Left colon (tissue), 2 donors: ENCODE results near the gene NDUFA8. TPM values are rescaled to one million over a fixed set of nuclear protein-coding genes. Genes with fewer than 3 reads are reported as not detected.

Experiments used
- ATAC-seq: fragments of 200-7000 bp; cut with Tn5 transposase; one replicate; pipeline ENCODE4 v1.9.1; 2020; ENCODE audit warnings: mild to moderate bottlenecking, moderate library complexity
- DNase-seq, 2 donors: peaks; one replicate each; pipeline ENCODE4 v3.0.0-alpha.2; 2020
- intact Hi-C, 2 donors: fragments of 100-400 bp; cut with DNase I in 1 of 2; cut with micrococcal nuclease in 1 of 2; formaldehyde crosslinking; loops; one replicate each; pipeline versions ENCODE4 v1.11.2 to v1.14.0; 2022; cut with DNase I, micrococcal nuclease
- total RNA-seq, 2 donors: library from RNA; stranded (reverse); fragmentation: NEBNext Ultra II Directional; extraction: Animal tissue kit (Norgen Biotek cat#: 25700); gene quantifications; one replicate each; pipeline ENCODE4 v1.2.1, GENCODE V29; 2021
- donor health status: DM: no; HTN: no; CAD: no.
- donor health status: DM: yes; HTN: yes; CAD: no.

NDUFA8 gene
- total RNA-seq, 2 donors from 2014 or later: 75.3 to 78.9 TPM

DNA sequence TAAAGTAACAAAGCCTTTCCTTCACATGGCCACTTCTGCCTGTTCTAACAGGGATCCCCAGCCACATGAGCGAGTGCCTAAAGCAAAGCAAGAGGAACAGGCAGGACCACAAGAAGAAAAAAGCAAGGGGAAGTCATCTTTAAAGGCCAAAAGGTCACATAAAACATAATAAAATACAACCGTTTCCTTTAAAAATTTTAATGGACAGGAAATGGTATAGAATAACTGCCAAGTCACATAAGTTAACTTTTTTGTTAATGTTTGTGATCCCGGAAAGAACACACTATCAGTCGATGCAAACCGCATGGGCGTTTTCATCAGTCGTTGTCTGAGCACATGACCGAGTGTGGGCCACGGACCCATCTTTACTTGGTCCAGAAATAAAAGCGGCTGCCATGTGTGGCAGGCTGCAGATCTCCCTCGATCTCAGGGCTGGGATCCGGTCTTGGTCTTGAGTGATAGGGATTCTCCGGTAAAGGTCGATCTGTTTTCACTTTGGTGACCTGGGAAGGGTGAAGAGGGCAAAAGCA lies 15.6 kb downstream of the NDUFA8 start:
- intact Hi-C loops: no loop called here
- no peak for ATAC-seq
- DNase-seq: no peak

DNA sequence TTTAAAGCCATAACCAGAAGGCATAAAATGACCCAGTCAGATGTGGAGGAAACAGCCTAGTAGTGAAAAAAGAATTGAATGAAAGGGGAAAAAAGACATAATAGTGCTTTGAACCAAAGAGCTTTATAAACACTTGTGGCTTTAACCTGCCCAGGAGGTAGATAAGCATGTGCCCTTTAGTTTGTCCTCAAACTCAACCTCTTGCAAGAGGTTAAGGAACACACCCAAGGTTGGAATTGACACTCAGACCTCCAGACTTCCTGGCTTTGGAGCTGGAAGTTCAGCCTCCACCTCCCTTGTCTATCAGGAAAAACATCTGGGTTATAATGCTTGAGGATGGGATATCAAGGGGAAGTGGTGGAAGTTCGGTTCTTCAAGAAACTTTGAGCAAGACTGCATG lies 16.3 kb downstream of the NDUFA8 start:
- no peak for ATAC-seq
- no peak for DNase-seq
- intact Hi-C loops: no loop called here

DNA sequence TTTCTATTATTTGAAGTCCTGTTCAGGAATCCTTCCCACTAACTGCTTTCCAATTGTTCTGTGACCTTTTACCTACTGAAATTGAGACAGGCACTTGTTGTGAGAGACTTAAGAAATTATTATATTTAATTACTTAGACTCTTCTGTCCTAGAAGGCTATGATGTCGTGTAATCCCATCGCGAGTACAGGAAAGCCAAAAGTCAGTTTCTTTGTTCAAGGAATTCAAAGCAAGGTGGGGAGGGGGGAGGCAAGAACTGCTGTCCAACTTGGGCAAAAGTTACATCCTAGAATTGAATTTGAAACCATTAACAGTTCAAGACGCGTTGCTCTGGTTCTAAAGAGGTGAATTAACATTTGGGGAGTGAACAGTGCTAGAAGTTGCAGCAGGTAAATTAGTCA lies 17.9 kb downstream of the NDUFA8 start:
- intact Hi-C loops: no loop called here
- DNase-seq: no peak
- no peak for ATAC-seq

DNA sequence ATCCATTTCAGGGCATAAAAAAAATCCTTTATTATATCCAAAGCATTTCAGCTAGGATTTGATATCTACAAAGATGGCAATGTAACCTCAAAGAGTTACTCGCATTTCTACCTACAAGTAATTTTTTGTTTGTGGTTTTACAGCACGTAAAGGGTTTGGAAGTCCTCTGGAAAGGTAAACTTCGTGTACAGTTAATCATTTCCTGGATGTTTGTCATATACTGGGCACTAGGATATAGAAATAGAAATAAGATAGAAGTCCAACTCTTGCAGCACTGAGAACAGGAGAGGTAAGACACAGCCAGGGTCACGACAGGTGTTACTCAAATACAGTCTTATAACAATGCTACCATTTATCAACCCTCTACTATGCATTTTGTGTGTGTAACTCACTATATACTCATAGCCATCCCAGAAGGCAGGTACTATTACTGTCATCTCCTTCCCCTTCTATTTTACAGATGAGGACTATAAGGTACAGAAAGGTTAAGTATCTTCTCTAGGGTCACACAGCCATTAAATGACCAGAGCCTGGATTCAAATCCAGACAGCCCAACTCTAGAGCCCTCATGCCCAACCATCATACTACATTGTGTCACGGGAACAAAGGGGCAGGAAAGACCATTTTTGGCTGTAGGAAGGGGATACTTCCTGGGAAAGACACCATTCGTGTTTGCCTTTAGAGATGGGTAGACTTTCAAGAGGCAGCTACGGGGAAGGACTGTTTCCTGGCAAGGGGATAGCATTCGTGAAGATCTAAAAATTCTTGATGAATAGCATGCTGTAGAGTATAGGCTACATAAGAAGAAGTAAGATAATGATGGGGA lies 19.0 kb downstream of the NDUFA8 start:
- ATAC-seq: peak; percentile 83
- intact Hi-C loops: no loop called here

DNA sequence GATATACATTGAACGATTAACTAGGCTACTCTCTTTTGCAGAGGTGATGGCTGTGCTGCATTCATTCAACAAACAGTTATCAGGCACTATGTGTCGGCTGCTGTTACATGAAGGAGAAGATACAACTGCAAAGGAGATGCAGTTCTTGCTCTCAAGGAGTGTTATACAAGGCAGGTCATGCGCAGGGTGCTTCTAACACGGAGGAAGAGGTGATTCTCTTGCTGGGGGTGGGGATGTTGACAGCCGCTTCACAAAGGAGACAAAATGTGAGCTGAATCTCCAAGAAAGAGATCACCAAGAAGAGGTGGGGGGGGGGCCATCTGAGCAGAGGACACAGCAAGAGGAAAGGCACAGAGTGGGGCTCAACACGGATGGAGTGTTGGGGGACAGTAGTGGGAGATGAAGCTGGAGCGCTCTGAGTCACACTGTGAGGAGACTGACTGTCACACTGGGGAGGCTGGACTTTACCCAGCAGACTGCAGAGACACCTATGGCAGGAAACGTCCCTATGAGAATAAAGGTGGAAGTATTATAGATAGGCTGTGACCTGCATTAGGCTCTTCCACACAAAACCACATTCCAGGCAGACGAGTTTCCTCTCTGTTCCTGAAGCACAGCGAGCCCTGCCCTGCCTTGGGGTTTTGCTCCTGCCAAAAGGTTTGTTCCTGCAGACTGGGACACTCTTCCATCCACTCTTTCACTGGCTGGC lies 20.9 kb downstream of the NDUFA8 start:
- no peak for DNase-seq
- peak; percentile 84 for ATAC-seq
- intact Hi-C loops: no loop called here

More for the DNA sequence above, 19.0 kb downstream of the NDUFA8 start:
- DNase-seq: no peak

DNA sequence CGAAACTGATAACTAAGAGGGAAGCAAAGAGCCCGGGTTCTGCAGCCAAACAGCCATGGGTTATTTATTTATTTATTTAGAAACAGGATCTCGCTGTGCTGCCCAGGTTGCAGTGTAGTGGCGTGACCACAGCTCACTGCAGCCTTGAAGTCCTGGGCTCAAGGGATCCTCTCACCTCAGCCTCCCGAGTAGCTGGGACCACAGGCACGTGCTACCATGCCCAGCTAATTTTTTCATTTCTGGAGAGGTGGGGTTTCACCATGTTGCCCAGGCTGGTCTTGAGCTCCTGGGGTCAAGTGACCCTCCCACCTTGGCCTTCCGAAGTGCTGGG lies 24.1 kb downstream of the NDUFA8 start:
- intact Hi-C loops: no loop called here
- ATAC-seq (no peak), DNase-seq (no peak)

DNA sequence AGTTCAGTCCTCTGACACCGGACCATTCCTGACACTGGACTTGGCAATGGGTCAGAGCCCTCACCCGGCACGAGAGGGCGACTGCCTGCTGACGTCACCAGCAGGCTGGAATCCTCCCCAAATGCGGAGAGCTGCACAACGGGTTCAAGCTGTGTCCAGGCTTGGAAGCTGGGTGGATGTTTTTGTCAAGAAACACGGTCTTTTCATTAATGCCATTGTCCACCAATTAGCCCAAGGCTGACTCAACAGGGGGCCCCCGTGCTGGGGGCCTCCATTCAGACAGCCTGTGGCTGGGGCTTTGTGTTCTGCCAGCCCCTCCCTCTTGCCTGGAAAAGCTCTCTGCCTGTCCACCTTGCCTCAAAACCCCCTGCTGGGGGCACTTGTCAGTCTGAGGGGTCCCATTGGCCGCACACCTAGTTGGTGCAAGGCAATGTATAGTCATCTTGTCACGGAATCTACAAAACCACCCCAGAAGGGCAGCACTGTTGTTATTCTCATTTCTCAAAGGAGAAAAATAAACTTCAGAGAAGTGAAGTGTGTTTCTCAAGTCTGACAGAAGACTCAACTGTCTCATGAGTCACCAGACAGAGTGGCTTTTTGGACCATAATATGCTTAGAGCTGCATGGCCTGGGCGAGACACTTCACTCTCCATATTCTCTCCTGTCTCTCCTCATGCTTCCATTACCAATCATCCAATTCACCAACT lies 24.6 kb downstream of the NDUFA8 start:
- ATAC-seq (no peak), DNase-seq (no peak)
- intact Hi-C loops: no loop called here

DNA sequence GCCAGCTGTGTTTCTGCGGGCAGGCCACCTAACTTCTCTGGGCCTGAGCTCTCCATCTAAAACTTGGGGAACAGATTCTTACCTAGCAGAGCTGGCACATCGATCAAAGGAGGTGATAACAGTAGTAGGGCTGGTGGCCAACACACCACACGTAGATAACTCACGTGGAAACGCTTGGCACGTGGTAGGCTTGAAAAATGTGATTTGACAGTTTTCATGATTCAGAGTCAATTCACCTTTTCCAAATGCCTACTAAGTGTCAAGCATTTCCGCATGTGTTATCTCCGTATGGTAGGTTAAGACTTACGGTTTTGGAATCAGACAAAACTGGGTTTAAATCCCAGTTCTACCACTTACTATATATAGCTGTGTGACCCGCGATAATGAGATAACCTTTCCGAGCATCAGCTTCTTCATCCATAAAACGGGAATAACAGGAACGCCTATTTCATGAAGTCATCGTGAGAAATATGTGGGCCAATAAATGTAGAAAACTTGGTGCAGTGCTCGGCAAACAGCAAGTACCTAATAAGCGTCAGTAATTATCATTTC lies 25.5 kb downstream of the NDUFA8 start:
- ATAC-seq (no peak), DNase-seq (no peak)
- intact Hi-C loops: no loop called here

DNA sequence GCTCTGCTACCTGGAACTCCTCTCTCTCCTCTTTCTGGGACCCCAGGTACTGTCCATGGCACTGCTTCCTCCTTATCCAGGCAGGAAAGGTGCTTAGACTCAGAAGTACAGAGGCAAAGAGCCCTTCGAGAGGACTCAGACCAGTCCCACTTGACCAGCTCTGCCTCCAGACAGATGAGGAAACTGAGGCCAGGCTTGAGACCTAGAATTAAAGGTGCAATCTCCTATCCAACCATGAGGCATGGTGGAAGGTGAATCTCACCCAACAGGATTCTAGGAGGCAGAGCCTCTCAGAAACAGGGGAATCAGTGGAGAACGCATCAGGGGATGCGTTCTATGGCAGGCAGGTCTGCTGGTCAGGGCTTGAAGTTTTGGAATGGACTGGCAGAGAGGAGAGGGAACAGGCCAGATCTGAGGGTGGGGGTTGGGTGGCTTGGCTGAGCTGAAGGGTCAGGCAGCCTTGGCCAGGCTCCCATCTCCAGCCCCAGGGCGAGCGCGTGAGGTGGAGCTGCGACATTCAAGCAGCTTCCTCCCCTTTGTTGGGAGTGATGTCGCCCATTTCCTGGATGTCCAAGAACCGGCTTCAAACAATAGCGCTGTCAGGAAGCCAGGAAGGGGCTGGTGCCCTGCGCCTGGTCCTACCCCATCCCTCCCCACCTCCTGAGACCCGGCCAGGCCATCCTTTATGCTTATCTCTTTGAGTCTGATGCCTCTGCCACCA lies 26.2 kb downstream of the NDUFA8 start:
- DNase-seq: no peak
- intact Hi-C loops: no loop called here
- no peak for ATAC-seq

DNA sequence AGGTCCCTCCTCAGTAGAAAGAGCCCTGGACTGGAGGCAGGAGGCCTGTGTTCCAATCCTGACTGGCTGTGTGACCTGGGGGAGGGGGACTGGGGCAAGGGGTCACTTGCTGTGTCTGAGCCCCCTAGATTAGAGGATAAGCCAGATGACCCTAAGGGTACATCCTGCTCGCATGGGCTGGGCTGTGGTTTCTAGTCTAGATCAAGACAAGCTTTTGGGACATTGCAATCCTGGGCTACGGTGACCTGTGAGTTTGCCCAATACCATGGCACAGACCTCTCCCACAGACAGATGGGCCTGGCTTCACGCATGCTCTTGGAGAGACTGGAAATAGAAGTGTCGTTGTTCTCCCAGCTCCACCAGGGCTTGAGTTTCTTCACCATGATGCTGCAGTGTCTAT lies 27.0 kb downstream of the NDUFA8 start:
- intact Hi-C loops: no loop called here
- DNase-seq (no peak), ATAC-seq (no peak)

DNA sequence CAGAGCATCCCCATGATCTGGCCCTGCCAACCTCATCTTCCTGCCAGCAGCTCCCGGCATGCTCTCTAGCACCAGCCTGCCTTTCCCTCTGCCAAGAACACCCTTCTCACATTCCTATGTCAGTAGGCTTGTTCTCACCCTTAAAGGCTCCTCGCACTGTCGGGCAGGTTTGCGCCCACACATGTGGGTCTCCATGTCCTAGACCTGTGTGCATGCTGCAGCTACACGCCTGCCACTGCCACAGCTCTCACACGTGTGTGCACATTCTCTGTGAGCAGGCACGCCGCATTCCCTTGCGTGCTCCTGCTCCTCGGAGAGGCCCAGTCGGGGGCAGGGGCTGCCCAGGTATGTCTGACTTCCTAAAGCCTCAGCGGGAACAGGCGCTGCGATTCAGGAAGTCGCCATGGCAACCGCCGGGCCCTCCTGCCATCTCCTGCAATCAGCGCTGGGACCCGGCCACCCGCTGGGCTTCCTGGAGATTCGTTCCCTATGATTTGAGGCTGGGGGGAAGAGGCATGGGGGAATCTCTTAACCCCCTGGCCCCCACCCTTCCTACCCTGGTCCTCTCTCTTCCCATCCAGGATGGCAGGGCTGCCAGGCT lies 28.1 kb downstream of the NDUFA8 start:
- ATAC-seq (no peak), DNase-seq (peak in 1 of 2 donors; percentile 20)
- intact Hi-C loops: no loop called here

DNA sequence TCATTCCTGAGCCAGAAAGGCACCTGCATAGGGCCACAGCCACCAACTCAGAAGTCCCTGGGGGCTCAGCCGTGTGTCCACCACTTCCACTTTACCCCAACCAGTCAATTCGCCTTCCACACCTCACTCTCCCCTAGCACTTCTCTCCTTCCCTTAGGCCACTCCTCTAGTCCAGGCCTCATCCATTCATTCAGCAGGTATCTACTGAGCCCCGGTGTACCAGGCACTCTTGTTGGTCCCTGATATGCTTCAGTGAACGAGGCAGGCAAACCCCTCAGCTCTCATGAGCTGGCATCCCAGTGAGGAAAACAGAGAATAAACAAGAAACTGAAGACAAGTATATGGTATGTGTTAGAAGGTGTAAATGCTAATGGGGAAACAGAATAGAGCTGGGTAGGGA lies 28.7 kb downstream of the NDUFA8 start:
- ATAC-seq: no peak
- intact Hi-C loops: no loop called here
- DNase-seq: no peak

DNA sequence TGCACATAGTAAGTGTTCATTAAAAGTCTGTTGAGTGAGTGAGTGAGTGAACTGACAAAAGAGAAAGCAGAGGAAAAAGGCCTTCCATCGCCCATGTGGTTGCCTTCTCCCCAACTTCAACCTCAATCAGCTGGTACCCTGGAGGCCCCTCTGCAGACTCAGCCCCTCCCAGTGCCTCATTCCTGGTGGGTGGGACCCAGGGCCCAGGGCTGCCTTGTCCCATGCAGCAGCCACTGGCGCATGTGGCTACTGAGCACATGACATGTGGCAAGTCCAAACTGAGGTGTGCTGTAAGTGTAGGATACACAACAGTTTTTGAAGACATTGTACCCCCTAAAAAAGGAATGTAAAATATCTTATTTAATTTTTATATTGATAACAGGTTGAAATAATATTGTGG lies 29.6 kb downstream of the NDUFA8 start:
- no peak for ATAC-seq
- no peak for DNase-seq
- intact Hi-C loops: loop anchor here in 1 of 2 donors (10.0 kb wide), 2 partner anchors 215 to 325 kb away; no protein-coding TSS in a partner anchor

DNA sequence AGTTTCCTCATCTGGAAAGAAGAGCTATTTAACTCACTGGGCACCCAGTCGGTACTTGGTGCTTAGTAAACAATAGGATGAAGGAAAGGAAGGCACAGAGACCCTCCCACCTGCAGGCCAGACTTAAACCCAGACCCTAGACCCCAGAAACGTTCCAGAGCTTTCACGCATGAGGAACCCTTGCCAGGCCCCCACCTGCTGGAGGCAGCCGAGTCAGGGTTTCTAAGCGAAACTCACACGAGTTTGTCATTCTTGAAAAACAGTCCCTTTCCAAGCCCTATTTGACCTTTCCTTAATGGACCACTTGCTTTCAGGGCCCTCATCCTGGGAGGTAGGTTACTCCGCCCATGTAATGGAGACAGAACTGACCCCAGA lies 30.6 kb downstream of the NDUFA8 start:
- intact Hi-C loops: loop anchor here in 1 of 2 donors (10.0 kb wide), 2 partner anchors 216 to 326 kb away; no protein-coding TSS in a partner anchor
- ATAC-seq: no peak

DNA sequence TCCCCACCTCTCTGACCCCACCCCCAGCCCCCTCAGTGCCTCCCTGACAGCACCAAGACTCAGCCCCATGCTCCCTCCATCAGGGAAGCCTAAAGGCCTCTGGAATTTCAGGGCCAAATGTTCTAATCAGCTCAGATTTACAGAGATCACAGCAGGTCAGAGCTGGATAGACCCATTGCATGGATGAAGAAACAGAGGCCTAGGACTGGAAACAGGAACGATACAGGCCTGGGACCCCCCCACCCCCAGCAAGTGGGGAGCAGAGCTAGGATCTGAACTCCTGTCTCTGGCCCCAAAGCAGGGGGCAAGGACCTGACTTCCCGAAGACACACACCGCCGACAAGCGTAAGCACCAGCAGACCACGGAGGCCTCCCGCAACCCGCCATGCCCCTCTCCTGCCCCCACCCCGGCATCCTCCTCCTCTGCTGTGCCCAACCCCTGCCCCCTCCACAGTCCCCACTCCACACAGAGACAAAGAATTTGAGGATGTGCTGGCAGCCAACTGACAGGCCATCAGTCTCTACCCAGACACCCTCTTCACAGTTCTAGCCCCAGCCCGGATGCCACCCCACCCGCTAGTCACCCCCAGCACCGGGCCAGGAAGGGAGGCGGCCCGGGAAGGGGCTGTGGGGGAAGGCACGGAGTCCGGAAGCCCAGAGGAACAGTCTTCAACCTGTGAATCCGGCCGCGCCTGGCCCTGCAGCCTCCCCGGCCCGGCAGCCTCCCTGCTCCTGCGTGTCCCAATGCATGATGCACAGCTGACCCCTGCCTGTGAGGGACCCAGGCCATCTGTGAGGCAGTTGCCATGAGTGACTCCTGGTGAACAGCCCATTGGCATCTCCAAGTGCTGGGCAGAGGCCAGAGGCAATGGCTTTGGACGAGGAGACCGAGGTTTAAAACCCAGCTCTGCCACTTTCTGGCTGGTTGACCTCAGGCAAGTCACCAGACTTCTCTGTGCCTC lies 31.3 kb downstream of the NDUFA8 start:
- intact Hi-C loops: loop anchor here in 1 of 2 donors (10.0 kb wide), 2 partner anchors 217 to 327 kb away; no protein-coding TSS in a partner anchor
- no peak for DNase-seq
- no peak for ATAC-seq

More for the DNA sequence above, 30.6 kb downstream of the NDUFA8 start:
- no peak for DNase-seq

DNA sequence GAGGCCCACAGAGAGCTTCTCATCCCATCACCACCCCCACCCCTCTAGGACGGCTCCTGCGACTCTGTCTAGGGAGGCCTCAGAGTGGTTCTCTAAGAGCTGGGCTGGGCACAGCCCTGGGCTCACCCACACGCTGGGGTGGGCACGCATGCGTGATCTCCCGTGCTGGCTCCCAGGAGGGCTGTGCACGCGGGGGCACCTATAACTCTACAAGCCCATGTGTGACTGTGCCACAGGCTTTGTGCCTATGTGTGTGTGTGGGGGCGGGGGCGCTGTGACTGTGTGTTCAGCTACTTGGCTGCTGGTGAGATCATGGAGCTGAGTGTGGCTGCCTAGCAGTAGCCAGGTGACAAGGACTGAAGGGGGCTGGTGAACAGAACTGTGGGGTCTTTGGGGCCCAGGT lies 32.2 kb downstream of the NDUFA8 start:
- peak in 1 of 2 donors; percentile 14 for DNase-seq
- intact Hi-C loops: loop anchor here in 1 of 2 donors (10.0 kb wide), 2 partner anchors 217 to 327 kb away; no protein-coding TSS in a partner anchor
- no peak for ATAC-seq
